ENCODE data around the gene CELF4. TPM values are rescaled to one million over a fixed set of nuclear protein-coding genes. Genes with fewer than 3 reads are reported as not detected.

The CELF4 gene
- total RNA-seq, 2 experiments from 2014 or later, result not detected

- Mint-ChIP-seq H3K27ac (no peak overlapping the region), H3K36me3 (no peaks in the 10 kb centered on the region), H3K4me1 (no peaks in the 10 kb centered on the region), H3K9me3 (no peaks in the 10 kb centered on the region), H3K4me3 (no peak overlapping the region), H3K27me3 (peaks cover 45% of the 10 kb centered on the region)
- POLR2A ChIA-PET, result no interaction called here
- ATAC-seq (ENCODE audit: low read depth) (no peak), DNase-seq (no peak)
Observed at GRCh38 chr18:37252854-37253393, 312.7 kb downstream of the CELF4 start.

- ATAC-seq (ENCODE audit: low read depth) (no peak), DNase-seq (no peak)
- Mint-ChIP-seq H3K27ac (no peak overlapping the region), H3K27me3 (peaks cover 43% of the 10 kb centered on the region), H3K4me3 (no peak overlapping the region), H3K4me1 (no peaks in the 10 kb centered on the region), H3K36me3 (no peaks in the 10 kb centered on the region), H3K9me3 (no peaks in the 10 kb centered on the region)
- POLR2A ChIA-PET, result no interaction called here
Observed at GRCh38 chr18:37252342-37252741, 313.3 kb downstream of the CELF4 start.

GRCh38 chr18:37251679-37252078 lies 313.9 kb downstream of the CELF4 start:
- no peaks in the 10 kb centered on the region for H3K36me3 Mint-ChIP-seq
- H3K9me3 Mint-ChIP-seq, result no peaks in the 10 kb centered on the region
- DNase-seq, result no peak
- H3K4me3 Mint-ChIP-seq, result no peak overlapping the region
- no peak for ATAC-seq (ENCODE audit: low read depth)
- H3K27ac Mint-ChIP-seq, result no peak overlapping the region
- POLR2A ChIA-PET, result no interaction called here
- no peaks in the 10 kb centered on the region for H3K4me1 Mint-ChIP-seq
- H3K27me3 Mint-ChIP-seq, result peaks cover 41% of the 10 kb centered on the region

- Mint-ChIP-seq H3K27ac (no peak overlapping the region), H3K9me3 (no peaks in the 10 kb centered on the region), H3K27me3 (peaks cover 36% of the 10 kb centered on the region), H3K4me1 (no peaks in the 10 kb centered on the region), H3K36me3 (no peaks in the 10 kb centered on the region), H3K4me3 (no peak overlapping the region)
- ATAC-seq (ENCODE audit: low read depth) (no peak), DNase-seq (no peak)
- POLR2A ChIA-PET, result no interaction called here
Observed at GRCh38 chr18:37249895-37250618, 315.5 kb downstream of the CELF4 start.

GRCh38 chr18:37249171-37249886 lies 316.3 kb downstream of the CELF4 start:
- no peak overlapping the region for H3K27ac Mint-ChIP-seq
- H3K9me3 Mint-ChIP-seq, result no peaks in the 10 kb centered on the region
- DNase-seq (no peak), ATAC-seq (ENCODE audit: low read depth) (no peak)
- POLR2A ChIA-PET, result no interaction called here
- H3K4me1 Mint-ChIP-seq, result no peaks in the 10 kb centered on the region
- H3K36me3 Mint-ChIP-seq, result no peaks in the 10 kb centered on the region
- H3K27me3 Mint-ChIP-seq, result peaks cover 37% of the 10 kb centered on the region
- H3K4me3 Mint-ChIP-seq, result no peak overlapping the region

GRCh38 chr18:37248281-37248680 lies 317.3 kb downstream of the CELF4 start:
- Mint-ChIP-seq H3K4me3 (no peak overlapping the region), H3K4me1 (peaks cover 1% of the 10 kb centered on the region), H3K9me3 (no peaks in the 10 kb centered on the region), H3K36me3 (peaks cover 3% of the 10 kb centered on the region), H3K27me3 (peaks cover 43% of the 10 kb centered on the region), H3K27ac (no peak overlapping the region)
- DNase-seq, result no peak
- no peak for ATAC-seq (ENCODE audit: low read depth)
- POLR2A ChIA-PET, result no interaction called here

- peaks cover 3% of the 10 kb centered on the region for H3K36me3 Mint-ChIP-seq
- DNase-seq, result no peak
- peaks cover 1% of the 10 kb centered on the region for H3K4me1 Mint-ChIP-seq
- peaks cover 43% of the 10 kb centered on the region for H3K27me3 Mint-ChIP-seq
- no peaks in the 10 kb centered on the region for H3K9me3 Mint-ChIP-seq
- POLR2A ChIA-PET, result no interaction called here
- no peak for ATAC-seq (ENCODE audit: low read depth)
- H3K27ac Mint-ChIP-seq, result no peak overlapping the region
- H3K4me3 Mint-ChIP-seq, result no peak overlapping the region
Observed at GRCh38 chr18:37247497-37248161, 318.0 kb downstream of the CELF4 start.

- Mint-ChIP-seq H3K27me3 (peaks cover 38% of the 10 kb centered on the region), H3K36me3 (peaks cover 3% of the 10 kb centered on the region)
Observed at GRCh38 chr18:37246779-37247340, 318.7 kb downstream of the CELF4 start.

GRCh38 chr18:37244618-37245017 lies 321.0 kb downstream of the CELF4 start:
- DNase-seq (no peak), ATAC-seq (ENCODE audit: low read depth) (no peak)
- no peak overlapping the region for H3K27ac Mint-ChIP-seq
- peaks cover 1% of the 10 kb centered on the region for H3K4me1 Mint-ChIP-seq
- no peaks in the 10 kb centered on the region for H3K9me3 Mint-ChIP-seq
- POLR2A ChIA-PET, result no interaction called here
- H3K27me3 Mint-ChIP-seq, result peaks cover 36% of the 10 kb centered on the region
- no peak overlapping the region for H3K4me3 Mint-ChIP-seq
- peaks cover 3% of the 10 kb centered on the region for H3K36me3 Mint-ChIP-seq

More at GRCh38 chr18:37246779-37247340, 318.7 kb downstream of the CELF4 start:
- no peak for ATAC-seq (ENCODE audit: low read depth)
- Mint-ChIP-seq H3K4me1 (peaks cover 1% of the 10 kb centered on the region), H3K9me3 (no peaks in the 10 kb centered on the region), H3K4me3 (no peak overlapping the region), H3K27ac (no peak overlapping the region)
- POLR2A ChIA-PET, result no interaction called here
- no peak for DNase-seq

GRCh38 chr18:37243741-37244140 lies 321.9 kb downstream of the CELF4 start:
- POLR2A ChIA-PET, result no interaction called here
- no peak for ATAC-seq (ENCODE audit: low read depth)
- Mint-ChIP-seq H3K27ac (no peak overlapping the region), H3K4me1 (peaks cover 1% of the 10 kb centered on the region), H3K9me3 (no peaks in the 10 kb centered on the region), H3K36me3 (peaks cover 3% of the 10 kb centered on the region), H3K27me3 (peaks cover 35% of the 10 kb centered on the region), H3K4me3 (no peak overlapping the region)
- DNase-seq, result no peak

- POLR2A ChIA-PET, result no interaction called here
- Mint-ChIP-seq H3K4me1 (peaks cover 1% of the 10 kb centered on the region), H3K27me3 (peaks cover 35% of the 10 kb centered on the region), H3K27ac (no peak overlapping the region), H3K9me3 (no peaks in the 10 kb centered on the region), H3K4me3 (no peak overlapping the region), H3K36me3 (peaks cover 3% of the 10 kb centered on the region)
- DNase-seq (no peak), ATAC-seq (ENCODE audit: low read depth) (no peak)
Observed at GRCh38 chr18:37242826-37243560, 322.6 kb downstream of the CELF4 start.

GRCh38 chr18:37242091-37242490 lies 323.5 kb downstream of the CELF4 start:
- Mint-ChIP-seq H3K9me3 (no peaks in the 10 kb centered on the region), H3K27ac (no peak overlapping the region), H3K36me3 (peaks cover 3% of the 10 kb centered on the region), H3K27me3 (peaks cover 37% of the 10 kb centered on the region), H3K4me3 (no peak overlapping the region), H3K4me1 (peaks cover 1% of the 10 kb centered on the region)
- DNase-seq, result no peak
- ATAC-seq (ENCODE audit: low read depth), result no peak
- POLR2A ChIA-PET, result no interaction called here
